ENCODE measurements around the gene WDR55. TPM values are rescaled to one million over a fixed set of nuclear protein-coding genes. Genes with fewer than 3 reads are reported as not detected.
A peak's percentile ranks its signal among the peaks of the same experiment; 100 is the strongest.

The WDR55 gene
- total and polyA plus RNA-seq, 3 experiments from 2014 or later = 17.3 to 40.7 (median 40.1) TPM

DNA sequence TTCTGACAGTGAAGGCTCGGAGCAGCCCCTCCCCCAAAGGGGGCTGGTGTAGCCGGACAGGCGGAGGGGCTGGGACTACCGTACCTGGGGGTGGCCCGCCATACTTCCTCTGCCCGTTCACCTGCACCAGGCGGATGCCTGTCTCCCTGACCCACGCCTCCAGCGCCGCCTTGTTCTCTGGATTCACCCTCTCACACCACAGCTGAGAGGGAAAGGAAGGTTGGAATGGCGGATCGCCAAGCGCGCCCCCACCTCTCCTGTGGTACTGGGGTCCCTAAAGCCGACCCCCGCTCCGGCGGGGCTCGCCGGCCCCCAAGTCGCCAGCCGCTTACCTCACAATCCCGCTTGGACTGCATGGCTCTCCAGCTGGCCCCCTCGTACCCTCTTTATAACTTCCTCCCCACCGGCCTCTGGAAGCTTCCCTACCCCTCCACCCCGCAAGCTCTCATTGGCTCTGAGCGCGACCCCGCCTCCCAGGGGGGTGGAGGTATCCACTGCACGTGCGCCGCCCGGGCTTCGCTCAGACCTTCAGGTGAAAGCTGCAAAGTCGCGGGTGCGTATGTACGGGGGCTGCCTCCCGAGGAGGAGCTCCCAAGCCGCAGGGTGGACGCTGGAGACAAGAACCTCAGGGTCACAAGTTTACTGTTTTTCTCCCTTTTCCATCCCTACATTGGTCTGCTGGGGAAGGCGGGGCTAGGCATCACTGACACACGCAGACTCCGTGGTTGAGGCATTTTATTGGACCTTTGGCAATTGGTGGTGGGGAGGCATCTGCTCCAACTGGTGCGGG is 8.7 kb downstream of the WDR55 start, which contains the start of gene DND1:
Gene DND1, minus strand, starts transcription at position 390 of the 790 bp plus-strand sequence. Its CDS starts 34 bp downstream, at position 356.
- Mint-ChIP-seq H3K9me3 (no peaks in the 10 kb centered on the region), H3K36me3 (peaks cover 14 to 89% (median 18%) of the 10 kb centered on the region in 3 donors), H3K4me3 (peak within 1 kb of the TSS in 1 of 7 donors; percentile 20), H3K27ac (peak within 1 kb of the TSS in 4 of 8 donors; percentile 17 to 86 (median 61)), H3K27me3 (peaks cover 0 to 2% of the 10 kb centered on the region in 2 donors), H3K4me1 (peaks cover 0 to 4% (median 2%) of the 10 kb centered on the region in 3 donors)
- Histone ChIP-seq H3K36me3 (ENCODE audit: insufficient read depth, low read length) (peaks cover 42% of the 10 kb centered on the region), H3K27ac (ENCODE audit: low read depth, low read length) (no peak within 1 kb of the TSS), H3K4me3 (ENCODE audit: low read length) (no peak within 1 kb of the TSS), H3K9me3 (ENCODE audit: low read length) (no peaks in the 10 kb centered on the region), H3K4me1 (ENCODE audit: insufficient read depth, low read length) (no peaks in the 10 kb centered on the region), H3K27me3 (ENCODE audit: insufficient read depth, low read length, poor library complexity, severe bottlenecking) (no peaks in the 10 kb centered on the region)
- ChIA-PET POLR2A (interaction anchor here (1.2 kb wide), 1 partner anchor 26 kb away, joined by 5 read pairs; the partner anchor contains the start of genes IK and NDUFA2), CTCF (no interaction called here)
- no peak for DNase-seq

DNA sequence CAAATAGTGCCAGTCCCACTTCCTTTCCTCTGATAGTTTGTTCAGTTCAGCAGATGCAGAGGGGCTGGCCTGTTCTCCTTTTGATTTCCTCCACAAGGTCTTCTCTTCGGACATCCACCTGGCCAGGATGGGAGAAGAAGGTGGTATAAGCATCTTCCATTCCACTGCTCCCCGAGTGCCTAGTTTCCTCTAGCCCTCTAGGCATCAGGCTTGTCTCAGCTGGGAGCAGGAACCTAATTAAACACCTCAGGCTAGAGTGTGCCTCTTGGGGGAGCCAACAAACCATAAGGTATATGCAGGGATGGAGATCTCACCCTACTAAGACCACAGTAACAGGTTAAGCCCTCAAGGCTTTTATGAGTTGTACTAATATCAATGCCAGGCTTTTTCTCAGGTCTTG is 9.5 kb downstream of the WDR55 start:
- H3K27me3 ChIP-seq (ENCODE audit: insufficient read depth, low read length, poor library complexity, severe bottlenecking) = no peaks in the 10 kb centered on the region
- DNase-seq = no peak
- H3K4me3 ChIP-seq (ENCODE audit: low read length) = no peak overlapping the region
- Mint-ChIP-seq H3K4me1 (peaks cover 0 to 2% (median 0%) of the 10 kb centered on the region in 3 donors), H3K27ac (peak overlapping the region in 3 of 8 donors; percentile 17 to 86 (median 47)), H3K27me3 (peaks cover 0 to 2% of the 10 kb centered on the region in 2 donors), H3K4me3 (peak overlapping the region in 1 of 7 donors; percentile 20), H3K9me3 (no peaks in the 10 kb centered on the region), H3K36me3 (peaks cover 14 to 87% (median 18%) of the 10 kb centered on the region in 3 donors)
- CTCF ChIA-PET = interaction anchor here (0.9 to 1.5 kb wide), 2 partner anchors 22 to 26 kb away, joined by 3 to 5 read pairs; partner anchors contain the start of gene IK
- no peak overlapping the region for H3K27ac ChIP-seq (ENCODE audit: low read depth, low read length)
- peaks cover 37% of the 10 kb centered on the region for H3K36me3 ChIP-seq (ENCODE audit: insufficient read depth, low read length)
- no peaks in the 10 kb centered on the region for H3K4me1 ChIP-seq (ENCODE audit: insufficient read depth, low read length)
- POLR2A ChIA-PET = interaction anchor here (0.5 kb wide), 1 partner anchor 25 kb away, joined by 4 read pairs; no protein-coding TSS in a partner anchor
- H3K9me3 ChIP-seq (ENCODE audit: low read length) = no peaks in the 10 kb centered on the region

DNA sequence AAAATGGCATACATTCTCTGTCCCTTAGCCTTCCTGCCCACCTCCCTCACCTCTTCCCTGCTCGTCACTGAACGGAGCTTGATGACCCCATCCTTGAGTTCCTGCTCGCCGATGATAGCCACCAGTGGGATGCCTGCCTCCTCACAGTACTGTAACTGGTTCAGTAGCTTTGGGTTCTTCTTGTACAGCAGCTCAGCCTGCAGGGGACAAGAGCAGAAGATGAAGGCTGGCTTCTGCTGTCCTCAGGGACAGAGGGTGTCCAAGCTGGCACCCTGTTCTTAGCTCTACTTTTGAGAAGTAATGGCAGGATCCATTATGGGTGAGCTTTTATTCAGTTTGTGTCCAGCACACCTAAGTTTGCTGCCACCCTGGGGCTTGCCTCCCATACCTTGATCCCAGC is 9.9 kb downstream of the WDR55 start:
- Mint-ChIP-seq H3K36me3 (peaks cover 14 to 87% (median 18%) of the 10 kb centered on the region in 3 donors), H3K4me1 (peaks cover 0 to 2% (median 0%) of the 10 kb centered on the region in 3 donors), H3K4me3 (no peak overlapping the region), H3K27me3 (peaks cover 0 to 2% of the 10 kb centered on the region in 2 donors), H3K27ac (peak overlapping the region in 3 of 8 donors; percentile 42 to 80 (median 72)), H3K9me3 (no peaks in the 10 kb centered on the region)
- DNase-seq = no peak
- Histone ChIP-seq H3K27ac (ENCODE audit: low read depth, low read length) (no peak overlapping the region), H3K4me3 (ENCODE audit: low read length) (no peak overlapping the region), H3K27me3 (ENCODE audit: insufficient read depth, low read length, poor library complexity, severe bottlenecking) (no peaks in the 10 kb centered on the region), H3K36me3 (ENCODE audit: insufficient read depth, low read length) (peaks cover 40% of the 10 kb centered on the region), H3K4me1 (ENCODE audit: insufficient read depth, low read length) (no peaks in the 10 kb centered on the region), H3K9me3 (ENCODE audit: low read length) (no peaks in the 10 kb centered on the region)
- POLR2A ChIA-PET = interaction anchor here (0.5 to 0.7 kb wide), 2 partner anchors 11 to 26 kb away, joined by 3 to 4 read pairs; no protein-coding TSS in a partner anchor
- CTCF ChIA-PET = interaction anchor here (0.7 to 1.5 kb wide), 4 partner anchors 19 to 124 kb away, joined by 3 to 5 read pairs (median 3); partner anchors contain the start of gene IK

DNA sequence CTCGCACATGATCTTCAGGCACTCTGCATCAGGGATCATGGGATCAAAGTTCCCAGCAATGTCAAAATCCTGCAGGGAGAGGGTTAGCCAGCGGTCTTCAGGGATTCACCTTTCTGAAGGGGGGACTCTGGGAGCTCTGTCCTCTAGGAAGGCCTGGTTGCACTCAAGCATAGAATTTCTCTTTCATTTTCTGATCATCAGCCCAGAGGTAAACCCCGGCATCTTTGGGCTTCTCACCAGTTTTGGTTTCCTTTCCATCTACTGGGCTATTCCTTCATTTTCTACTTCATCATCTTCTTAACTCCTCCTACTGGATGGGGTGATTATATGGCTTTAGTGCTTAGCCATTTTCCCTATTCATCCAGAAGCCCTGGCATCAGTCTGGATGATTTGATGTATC is 13.2 kb downstream of the WDR55 start:
- Histone ChIP-seq H3K4me1 (ENCODE audit: insufficient read depth, low read length) (no peaks in the 10 kb centered on the region), H3K27ac (ENCODE audit: low read depth, low read length) (no peak overlapping the region), H3K9me3 (ENCODE audit: low read length) (no peaks in the 10 kb centered on the region), H3K27me3 (ENCODE audit: insufficient read depth, low read length, poor library complexity, severe bottlenecking) (no peaks in the 10 kb centered on the region), H3K4me3 (ENCODE audit: low read length) (no peak overlapping the region), H3K36me3 (ENCODE audit: insufficient read depth, low read length) (peaks cover 55% of the 10 kb centered on the region)
- CTCF ChIA-PET = no interaction called here
- Mint-ChIP-seq H3K36me3 (peaks cover 13 to 90% (median 20%) of the 10 kb centered on the region in 3 donors), H3K27ac (peak overlapping the region in 1 of 8 donors; percentile 74), H3K27me3 (peaks cover 0 to 2% of the 10 kb centered on the region in 2 donors), H3K4me1 (peaks cover under 1 to 4% (median 2%) of the 10 kb centered on the region in 3 donors), H3K9me3 (no peaks in the 10 kb centered on the region), H3K4me3 (no peak overlapping the region)
- POLR2A ChIA-PET = no interaction called here
- DNase-seq = no peak

DNA sequence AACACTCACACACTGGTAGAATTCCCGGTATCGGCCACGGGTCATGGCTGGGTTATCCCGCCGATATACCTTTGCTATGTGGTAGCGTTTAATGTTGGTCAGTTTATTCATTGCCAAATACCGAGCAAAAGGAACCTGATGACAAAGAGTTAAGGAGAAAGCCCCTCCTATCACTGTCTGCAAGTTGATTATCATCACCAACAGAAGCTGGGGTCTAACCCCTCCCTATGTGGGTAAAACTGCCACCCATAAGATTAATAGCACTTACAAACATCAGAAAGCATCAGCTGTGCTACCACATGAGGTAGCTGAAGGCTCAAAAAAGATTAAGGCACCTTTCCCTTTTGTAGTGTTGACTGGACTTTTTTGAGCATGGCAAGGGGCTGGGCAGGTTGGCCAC is 14.3 kb downstream of the WDR55 start:
- no peaks in the 10 kb centered on the region for H3K9me3 Mint-ChIP-seq
- no peak for DNase-seq
- POLR2A ChIA-PET = no interaction called here
- H3K27ac Mint-ChIP-seq = peak overlapping the region in 1 of 8 donors; percentile 69
- no peaks in the 10 kb centered on the region for H3K9me3 ChIP-seq (ENCODE audit: low read length)
- H3K4me3 ChIP-seq (ENCODE audit: low read length) = no peak overlapping the region
- H3K4me1 ChIP-seq (ENCODE audit: insufficient read depth, low read length) = no peaks in the 10 kb centered on the region
- H3K4me1 Mint-ChIP-seq = peaks cover 2 to 4% (median 3%) of the 10 kb centered on the region in 3 donors
- CTCF ChIA-PET = interaction anchor here (0.7 kb wide), 1 partner anchor 32 kb away, joined by 3 read pairs; the partner anchor contains the start of genes IK and NDUFA2
- peaks cover 0 to 2% of the 10 kb centered on the region in 2 donors for H3K27me3 Mint-ChIP-seq
- H3K4me3 Mint-ChIP-seq = no peak overlapping the region
- peaks cover 15 to 87% (median 16%) of the 10 kb centered on the region in 3 donors for H3K36me3 Mint-ChIP-seq
- H3K36me3 ChIP-seq (ENCODE audit: insufficient read depth, low read length) = peaks cover 57% of the 10 kb centered on the region
- H3K27ac ChIP-seq (ENCODE audit: low read depth, low read length) = no peak overlapping the region
- no peaks in the 10 kb centered on the region for H3K27me3 ChIP-seq (ENCODE audit: insufficient read depth, low read length, poor library complexity, severe bottlenecking)

DNA sequence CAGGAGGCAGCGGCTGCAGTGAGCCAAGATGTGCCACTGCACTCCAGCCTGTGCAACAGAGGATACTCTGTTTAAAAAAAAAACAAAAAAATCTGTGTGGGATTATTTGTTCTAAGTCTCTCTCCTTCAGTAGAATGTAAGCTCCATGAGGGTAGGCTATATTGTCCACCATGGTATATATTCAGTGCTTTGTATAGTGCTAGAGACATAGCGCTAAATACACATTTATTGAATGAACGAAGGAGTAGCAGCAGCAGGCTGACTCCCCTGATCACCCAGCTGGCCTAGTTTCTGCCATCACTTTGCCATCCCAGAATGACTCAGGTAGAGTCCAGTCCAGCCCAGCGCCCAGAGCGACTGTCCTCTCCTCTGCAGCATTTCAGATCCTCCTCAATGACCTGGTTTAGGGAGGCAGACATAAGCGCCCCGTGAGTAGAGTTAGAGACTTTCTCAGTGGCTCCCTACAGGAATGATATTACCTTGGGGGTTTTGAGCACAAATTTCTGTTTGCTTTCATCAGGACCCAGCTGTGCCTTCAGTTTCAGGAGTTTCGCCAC is 25.8 kb downstream of the WDR55 start:
- no peaks in the 10 kb centered on the region for H3K27me3 ChIP-seq (ENCODE audit: insufficient read depth, low read length, poor library complexity, severe bottlenecking)

More for the DNA sequence above, 25.8 kb downstream of the WDR55 start:
- Histone ChIP-seq H3K27ac (ENCODE audit: low read depth, low read length) (peak overlapping the region; percentile 79), H3K36me3 (ENCODE audit: insufficient read depth, low read length) (peaks cover 16% of the 10 kb centered on the region), H3K4me1 (ENCODE audit: insufficient read depth, low read length) (peaks cover 30% of the 10 kb centered on the region), H3K9me3 (ENCODE audit: low read length) (no peaks in the 10 kb centered on the region), H3K4me3 (ENCODE audit: low read length) (peak overlapping the region; percentile 89)
- H3K27ac Mint-ChIP-seq = peak overlapping the region; percentile 89 to 100 (median 98)
- ChIA-PET CTCF (interaction anchor here (0.9 to 1.6 kb wide), 9 partner anchors 9 to 318 kb away, joined by 3 to 5 read pairs (median 3); partner anchors contain the start of genes EIF4EBP3, IK, NDUFA2 and ZMAT2), POLR2A (interaction anchor here (0.6 to 1.7 kb wide), 7 partner anchors 10 to 289 kb away, joined by 3 to 8 read pairs (median 5); partner anchors contain the start of genes ANKHD1, EIF4EBP3, IK and NDUFA2)
- H3K36me3 Mint-ChIP-seq = peaks cover 5 to 62% (median 7%) of the 10 kb centered on the region in 3 donors
- no peak for DNase-seq
- H3K4me1 Mint-ChIP-seq = peaks cover 37 to 56% (median 52%) of the 10 kb centered on the region in 3 donors
- peak overlapping the region; percentile 94 to 100 (median 99) for H3K4me3 Mint-ChIP-seq
- no peaks in the 10 kb centered on the region for H3K27me3 Mint-ChIP-seq
- no peaks in the 10 kb centered on the region for H3K9me3 Mint-ChIP-seq

Data from CD8-positive, alpha-beta memory T cell (primary cell).